Middle frontal gyrus (tissue), 1 donor: Measurements from ENCODE around the gene MIER1.

ENCODE experiments used
- DNase-seq: peaks from one replicate; pipeline ENCODE4 v3.0.0-alpha.2; 2015; ENCODE audit warnings: low spot score; ENCODE audit errors: extremely low spot score

MIER1 gene

GRCh38 chr1:66996018-66996682, 71.4 kb downstream of the MIER1 start:
- DNase-seq, result peak; percentile 25

GRCh38 chr1:66998972-66999371, 74.2 kb downstream of the MIER1 start:
- no peak for DNase-seq

GRCh38 chr1:66999640-67000400, 75.0 kb downstream of the MIER1 start:
- DNase-seq, result no peak

GRCh38 chr1:67001682-67002425, 77.1 kb downstream of the MIER1 start:
- DNase-seq, result no peak

- DNase-seq, result no peak
These were observed 79.4 kb downstream of the MIER1 start for GRCh38 chr1:67004176-67004575.

GRCh38 chr1:67005068-67005467, 80.3 kb downstream of the MIER1 start:
- DNase-seq, result no peak

- no peak for DNase-seq
These were observed 85.0 kb downstream of the MIER1 start for GRCh38 chr1:67009792-67010191.

- DNase-seq, result no peak
These were observed 88.8 kb downstream of the MIER1 start for GRCh38 chr1:67013573-67013972.

- DNase-seq, result no peak
These were observed 93.8 kb downstream of the MIER1 start for GRCh38 chr1:67018574-67018973.

GRCh38 chr1:67019121-67019520, 94.3 kb downstream of the MIER1 start:
- DNase-seq, result no peak

- DNase-seq, result no peak
These were observed 94.9 kb downstream of the MIER1 start for GRCh38 chr1:67019600-67020136.

- no peak for DNase-seq
These were observed 95.5 kb downstream of the MIER1 start for GRCh38 chr1:67020304-67020703.

GRCh38 chr1:67020765-67021164, 96.0 kb downstream of the MIER1 start:
- DNase-seq, result no peak

GRCh38 chr1:67029472-67029871, 104.7 kb downstream of the MIER1 start:
- DNase-seq, result no peak

- no peak for DNase-seq
These were observed 106.5 kb downstream of the MIER1 start for GRCh38 chr1:67031121-67031858.

GRCh38 chr1:67031859-67032247, 107.1 kb downstream of the MIER1 start:
- DNase-seq, result no peak
